ENCODE measurements around the gene KIAA0232.
A peak's percentile ranks its signal among the peaks of the same experiment; 100 is the strongest.

Gene KIAA0232

GRCh38 chr4:6779667-6780565 lies 2.6 kb upstream of the KIAA0232 start:
- in situ Hi-C loops (cut with HindIII; ENCODE audit: low sequenced_read_pairs): no loop called here
- H3K4me3 ChIP-seq (ENCODE audit: low read depth, low read length): no peak overlapping the region
- DNase-seq (ENCODE audit: low read depth): no peak
- no peak for TF ChIP-seq CTCF (IDR thresholded peaks at IDR 0.05; ENCODE audit: low read depth, low read length, missing control alignments)

GRCh38 chr4:6781113-6781512 lies 1.4 kb upstream of the KIAA0232 start:
- DNase-seq (ENCODE audit: low read depth): no peak
- in situ Hi-C loops (cut with HindIII; ENCODE audit: low sequenced_read_pairs): no loop called here
- TF ChIP-seq CTCF (IDR thresholded peaks at IDR 0.05; ENCODE audit: low read depth, low read length, missing control alignments): no peak
- H3K4me3 ChIP-seq (ENCODE audit: low read depth, low read length): no peak overlapping the region

- DNase-seq (ENCODE audit: low read depth): no peak
- H3K4me3 ChIP-seq (ENCODE audit: low read depth, low read length): peak overlapping the region; percentile 96
- in situ Hi-C loops (cut with HindIII; ENCODE audit: low sequenced_read_pairs): no loop called here
- no peak for TF ChIP-seq CTCF (IDR thresholded peaks at IDR 0.05; ENCODE audit: low read depth, low read length, missing control alignments)
These were observed 966 bp upstream of the KIAA0232 start for GRCh38 chr4:6781561-6781960.

GRCh38 chr4:6782846-6783110 lies 251 bp downstream of the KIAA0232 start:
- H3K4me3 ChIP-seq (ENCODE audit: low read depth, low read length): peak overlapping the region; percentile 96
- no peak for TF ChIP-seq CTCF (IDR thresholded peaks at IDR 0.05; ENCODE audit: low read depth, low read length, missing control alignments)
- no peak for DNase-seq (ENCODE audit: low read depth)
- in situ Hi-C loops (cut with HindIII; ENCODE audit: low sequenced_read_pairs): no loop called here

- TF ChIP-seq CTCF (IDR thresholded peaks at IDR 0.05; ENCODE audit: low read depth, low read length, missing control alignments): no peak
- peak; percentile 39 for DNase-seq (ENCODE audit: low read depth)
- peak overlapping the region; percentile 96 for H3K4me3 ChIP-seq (ENCODE audit: low read depth, low read length)
- in situ Hi-C loops (cut with HindIII; ENCODE audit: low sequenced_read_pairs): no loop called here
These were observed 819 bp downstream of the KIAA0232 start for GRCh38 chr4:6783111-6783981.

GRCh38 chr4:6785572-6785925 lies 3.0 kb downstream of the KIAA0232 start:
- in situ Hi-C loops (cut with HindIII; ENCODE audit: low sequenced_read_pairs): no loop called here

More at GRCh38 chr4:6785572-6785925, 3.0 kb downstream of the KIAA0232 start:
- no peak overlapping the region for H3K4me3 ChIP-seq (ENCODE audit: low read depth, low read length)
- no peak for TF ChIP-seq CTCF (IDR thresholded peaks at IDR 0.05; ENCODE audit: low read depth, low read length, missing control alignments)
- DNase-seq (ENCODE audit: low read depth): no peak

Data from astrocyte of the cerebellum (primary cell).